Activated CD8-positive, alpha-beta T cell treated with anti-CD3 and anti-CD28 coated beads for 36 hours (primary cell): ENCODE data around the gene GPSM1. TPM values are rescaled to one million over a fixed set of nuclear protein-coding genes. Genes with fewer than 3 reads are reported as not detected.

ENCODE experiments used
- ATAC-seq: fragments of 200-7000 bp; cut with Tn5 transposase; one replicate; pipeline ENCODE4 v1.10.0; 2021; ENCODE audit warnings: mild to moderate bottlenecking, moderate library complexity
- CTCF ChIA-PET: fragments of 350-600 bp; sonication (Branson Sonifier 250); formaldehyde crosslinking; loops from one replicate; lab custom pipeline; 2021; ENCODE audit warnings: antibody characterized with exemption; lab: Charles Lee
- POLR2A ChIA-PET: fragments of 350-600 bp; sonication (Branson Sonifier 250); formaldehyde crosslinking; loops from one replicate; lab custom pipeline; 2021; ENCODE audit warnings: antibody characterized with exemption; lab: Charles Lee
- DNase-seq: peaks from one replicate; pipeline ENCODE4 v3.0.0-alpha.2; 2020
- H3K27ac Mint-ChIP-seq: one replicate; pipeline ENCODE4 v1.8.0; 2021; ENCODE audit warnings: mild to moderate bottlenecking, mixed read lengths
- H3K27me3 Mint-ChIP-seq: one replicate; pipeline ENCODE4 v1.8.0; 2021; ENCODE audit warnings: mixed read lengths
- H3K36me3 Mint-ChIP-seq: one replicate; pipeline ENCODE4 v1.8.0; 2021; ENCODE audit warnings: low read depth, mixed read lengths
- H3K4me1 Mint-ChIP-seq: one replicate; pipeline ENCODE4 v1.8.0; 2021; ENCODE audit warnings: low read depth, mixed read lengths
- H3K4me3 Mint-ChIP-seq: one replicate; pipeline ENCODE4 v1.8.0; 2021; ENCODE audit warnings: mild to moderate bottlenecking, moderate library complexity, mixed read lengths
- H3K9me3 Mint-ChIP-seq: one replicate; pipeline ENCODE4 v1.8.0; 2021; ENCODE audit warnings: mixed read lengths
- CTCF ChIP-seq: fragments of 200-600 bp; IDR thresholded peaks from one replicate; pipeline ENCODE4 v1.8.0; 2022; ENCODE audit warnings: antibody characterized with exemption, mild to moderate bottlenecking
- intact Hi-C: fragments of 100-400 bp; cut with micrococcal nuclease; formaldehyde crosslinking; loops from one replicate; pipeline ENCODE4 v1.10.0; 2022
- total RNA-seq, 2 experiments: library from RNA; stranded (reverse); gene quantifications; one replicate each; pipeline ENCODE4 v1.2.3, GENCODE V29; 2021

GPSM1 gene
- total RNA-seq, 2 experiments from 2014 or later: 8.8 to 10.0 TPM

GRCh38 chr9:136335296-136336155, 8.2 kb downstream of the GPSM1 start:
- Mint-ChIP-seq H3K36me3 (no peaks in the 10 kb centered on the region), H3K4me1 (no peaks in the 10 kb centered on the region), H3K27me3 (no peaks in the 10 kb centered on the region), H3K9me3 (no peaks in the 10 kb centered on the region), H3K4me3 (no peak overlapping the region), H3K27ac (no peak overlapping the region)
- TF ChIP-seq CTCF: no peak
- ChIA-PET CTCF (no interaction called here), POLR2A (no interaction called here)
- DNase-seq: no peak
- no peak for ATAC-seq
- intact Hi-C loops: no loop called here

DNA sequence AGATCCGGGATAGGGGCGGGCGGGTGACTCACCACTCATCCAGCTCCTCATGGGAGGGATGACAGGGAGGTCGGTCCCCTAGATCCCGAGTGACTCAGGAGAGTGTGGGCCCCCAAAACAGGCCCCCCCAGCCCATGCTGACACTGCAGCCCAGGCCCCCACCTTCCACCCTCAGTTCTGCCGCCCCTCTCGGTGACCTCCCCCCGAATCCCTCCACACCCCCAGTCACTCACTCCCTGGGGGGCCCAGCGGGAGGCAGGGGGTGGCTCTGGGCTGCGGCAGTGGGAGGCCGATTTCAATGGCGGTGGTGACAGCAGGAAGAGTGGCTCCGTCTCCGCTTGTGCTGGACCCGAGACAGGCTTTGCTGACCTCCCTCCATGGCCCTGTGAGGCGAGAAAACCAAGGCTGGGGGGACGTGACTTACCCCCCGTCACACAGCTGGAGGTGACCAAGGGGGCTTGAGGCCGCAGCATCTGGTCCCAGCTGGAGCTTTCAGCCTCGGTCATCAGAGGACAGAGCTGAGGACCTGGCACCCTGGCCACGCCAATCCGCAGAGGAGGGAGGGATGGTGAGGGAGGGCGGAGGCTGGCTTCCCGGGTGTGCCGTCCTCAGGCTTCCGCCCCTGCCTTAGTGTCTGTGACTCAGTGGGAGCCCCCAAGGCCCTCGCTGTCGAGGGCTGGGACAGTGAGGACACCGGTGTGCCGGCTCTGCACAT, 9.0 kb downstream of the GPSM1 start:
- no peak overlapping the region for H3K4me3 Mint-ChIP-seq
- POLR2A ChIA-PET: no interaction called here

DNA sequence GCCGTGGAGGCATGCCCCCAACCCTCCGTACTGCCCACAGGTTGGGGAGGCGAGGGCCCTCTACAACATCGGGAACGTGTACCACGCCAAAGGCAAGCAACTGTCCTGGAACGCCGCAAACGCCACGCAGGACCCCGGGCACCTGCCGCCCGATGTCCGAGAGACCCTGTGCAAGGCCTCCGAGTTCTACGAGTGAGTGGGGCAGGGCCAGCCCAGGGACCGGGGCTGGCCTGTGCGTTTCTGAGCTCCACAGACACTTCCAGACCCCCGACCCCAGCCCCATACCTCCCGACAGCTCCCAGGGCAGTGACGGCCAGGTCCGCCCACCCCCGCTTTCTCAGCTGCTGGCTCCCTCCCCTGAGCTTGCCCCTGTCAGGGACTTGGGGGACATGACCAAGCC, 9.5 kb downstream of the GPSM1 start:
- Mint-ChIP-seq H3K27me3 (no peaks in the 10 kb centered on the region), H3K9me3 (no peaks in the 10 kb centered on the region), H3K27ac (no peak overlapping the region), H3K4me1 (no peaks in the 10 kb centered on the region), H3K4me3 (no peak overlapping the region), H3K36me3 (no peaks in the 10 kb centered on the region)
- no peak for TF ChIP-seq CTCF
- ATAC-seq (no peak), DNase-seq (no peak)
- intact Hi-C loops: no loop called here
- CTCF ChIA-PET: no interaction called here
- POLR2A ChIA-PET: no interaction called here

More for the DNA sequence above, 9.0 kb downstream of the GPSM1 start:
- no peak overlapping the region for H3K27ac Mint-ChIP-seq
- H3K27me3 Mint-ChIP-seq: no peaks in the 10 kb centered on the region
- no peak for DNase-seq
- H3K9me3 Mint-ChIP-seq: no peaks in the 10 kb centered on the region
- CTCF ChIA-PET: no interaction called here
- no peak for ATAC-seq
- no peak for TF ChIP-seq CTCF
- intact Hi-C loops: no loop called here
- H3K36me3 Mint-ChIP-seq: no peaks in the 10 kb centered on the region
- H3K4me1 Mint-ChIP-seq: no peaks in the 10 kb centered on the region

DNA sequence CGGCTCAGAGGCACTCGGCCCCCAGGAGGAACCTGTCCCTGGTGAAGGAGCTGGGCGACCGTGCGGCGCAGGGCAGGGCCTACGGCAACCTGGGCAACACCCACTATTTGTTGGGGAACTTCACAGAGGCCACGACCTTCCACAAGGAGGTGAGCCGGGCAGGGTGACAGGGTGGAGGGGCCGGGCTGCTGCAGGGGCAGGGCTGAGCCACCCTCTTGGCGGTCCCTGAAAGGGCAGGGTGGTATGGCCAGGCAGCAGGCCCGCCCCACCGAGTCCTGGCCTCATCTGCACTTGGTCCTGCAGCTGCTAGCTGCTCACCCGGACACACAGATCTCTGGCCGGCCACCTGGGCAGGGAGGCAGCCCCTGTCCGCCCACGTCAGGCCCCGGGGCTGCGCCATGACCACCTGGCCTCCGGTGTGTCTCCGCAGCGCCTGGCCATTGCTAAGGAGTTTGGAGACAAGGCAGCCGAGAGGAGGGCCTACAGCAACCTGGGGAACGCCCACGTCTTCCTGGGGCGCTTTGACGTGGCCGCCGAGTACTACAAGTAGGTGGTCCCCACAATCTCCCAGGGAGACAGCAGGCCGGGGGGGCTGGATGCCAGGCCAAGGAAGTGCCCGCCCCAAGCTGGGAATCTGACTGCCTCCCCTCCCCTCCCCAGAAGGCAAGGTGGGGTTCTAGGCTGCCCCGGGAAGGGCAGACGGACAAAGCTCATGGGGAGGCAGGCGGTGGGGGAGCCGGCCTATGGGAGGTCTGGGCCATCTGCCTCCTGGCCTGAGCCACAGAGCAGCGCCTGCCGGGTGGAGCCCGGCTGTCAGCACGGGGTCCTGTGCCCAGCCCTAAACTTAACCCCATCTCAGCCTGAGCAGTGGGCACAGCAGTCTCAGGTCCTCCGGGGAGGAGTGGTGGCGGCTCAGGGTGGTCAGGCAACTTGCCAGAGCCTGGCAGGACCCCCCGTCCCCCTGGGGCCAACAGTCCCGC, 10.4 kb downstream of the GPSM1 start:
- intact Hi-C loops: no loop called here
- no peak for TF ChIP-seq CTCF
- CTCF ChIA-PET: no interaction called here
- Mint-ChIP-seq H3K27me3 (no peaks in the 10 kb centered on the region), H3K4me3 (no peak overlapping the region), H3K36me3 (no peaks in the 10 kb centered on the region), H3K9me3 (no peaks in the 10 kb centered on the region), H3K27ac (no peak overlapping the region), H3K4me1 (peaks cover 2% of the 10 kb centered on the region)
- ATAC-seq (no peak), DNase-seq (peak; percentile 40)
- POLR2A ChIA-PET: interaction anchor here (0.6 kb wide), 1 partner anchor 91 kb away, joined by 3 read pairs; no protein-coding TSS in a partner anchor
